GM19238 (cell line): ENCODE data around the gene OR14I1.

Experiments
- DNase-seq: peaks from one replicate; pipeline ENCODE4 v3.0.0; 2011; ENCODE audit warnings: low spot score; ENCODE audit not compliant: insufficient read length

The OR14I1 gene

DNA sequence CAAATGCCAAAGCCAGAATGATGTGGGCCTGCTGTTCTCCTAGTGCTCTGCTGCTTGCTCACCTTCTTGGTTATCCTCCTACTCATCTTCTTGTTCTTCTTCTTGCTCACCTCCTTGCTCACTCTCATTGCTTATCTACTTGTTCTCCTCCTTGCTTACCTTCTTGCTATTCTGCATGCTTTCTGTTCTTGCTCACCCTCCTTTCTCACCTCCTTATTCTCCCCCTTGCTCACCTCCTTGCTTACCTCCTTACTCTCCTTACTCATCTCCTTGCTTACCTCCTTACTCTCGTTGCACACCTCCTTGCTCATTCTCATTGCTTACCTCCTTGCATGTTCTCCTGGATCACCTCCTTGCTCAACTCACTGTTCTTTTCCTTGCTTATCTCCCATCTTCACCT, at the start of gene OR14I1:
OR14I1 (minus strand) TSS at position 53 of the 400 bp plus-strand sequence.
- DNase-seq = no peak

DNA sequence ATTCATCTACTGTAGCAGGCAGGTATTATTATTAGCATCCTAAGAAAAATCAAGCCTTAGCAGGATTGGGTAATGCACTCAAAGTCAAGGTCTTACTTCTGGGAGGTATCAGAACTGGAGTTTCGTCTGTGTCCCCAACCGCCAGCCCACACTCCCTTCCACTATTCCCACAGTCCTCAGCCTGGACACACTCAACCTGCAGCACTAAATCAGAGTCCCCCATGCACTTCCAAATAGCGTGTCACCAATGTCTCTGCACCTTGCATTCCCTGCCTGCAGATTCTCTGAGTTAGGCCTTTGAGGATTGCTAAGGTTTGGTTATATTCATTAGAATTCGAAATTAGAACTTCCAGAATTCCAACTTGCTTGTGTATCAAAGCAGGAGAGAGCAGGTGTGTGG, 49.1 kb upstream of the OR14I1 start:
- no peak for DNase-seq

DNA sequence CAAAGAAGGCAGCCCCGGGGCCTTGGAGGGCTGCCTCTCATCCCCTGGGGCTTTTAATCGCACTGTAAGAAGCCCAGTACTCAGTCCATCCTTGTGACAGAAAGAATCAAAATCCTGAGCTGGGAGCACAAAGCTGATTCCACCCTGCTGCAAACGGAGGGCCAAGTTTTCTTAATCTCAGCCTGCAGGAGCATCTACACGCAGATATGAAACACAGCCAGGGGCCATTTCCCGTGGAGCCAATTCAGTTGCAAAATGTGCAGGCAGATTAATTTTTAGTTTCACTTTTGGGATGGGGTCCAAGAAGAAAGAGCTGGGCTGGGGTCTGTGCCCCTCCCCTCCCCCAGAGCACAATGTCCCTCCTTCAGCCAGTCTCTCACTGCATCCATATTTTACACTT, 48.6 kb upstream of the OR14I1 start:
- no peak for DNase-seq

DNA sequence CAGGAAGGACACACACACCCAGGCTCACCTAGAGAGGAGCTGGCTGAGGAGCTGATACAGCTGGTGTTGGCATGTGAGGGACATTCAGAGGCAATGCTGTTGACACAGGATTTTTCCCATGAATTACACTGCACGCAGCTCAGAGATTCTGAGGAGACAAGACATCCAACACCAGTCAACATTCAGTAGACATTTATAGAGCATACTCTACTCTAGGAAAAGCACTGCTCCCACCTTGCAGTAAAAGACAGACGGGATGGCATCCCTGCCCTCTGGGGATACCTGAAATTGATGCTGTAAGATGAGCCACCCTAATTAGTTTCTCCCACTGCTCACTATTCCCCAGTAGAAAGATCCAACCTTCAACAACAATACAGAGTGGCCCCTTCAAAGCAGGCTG, 47.9 kb upstream of the OR14I1 start:
- no peak for DNase-seq

DNA sequence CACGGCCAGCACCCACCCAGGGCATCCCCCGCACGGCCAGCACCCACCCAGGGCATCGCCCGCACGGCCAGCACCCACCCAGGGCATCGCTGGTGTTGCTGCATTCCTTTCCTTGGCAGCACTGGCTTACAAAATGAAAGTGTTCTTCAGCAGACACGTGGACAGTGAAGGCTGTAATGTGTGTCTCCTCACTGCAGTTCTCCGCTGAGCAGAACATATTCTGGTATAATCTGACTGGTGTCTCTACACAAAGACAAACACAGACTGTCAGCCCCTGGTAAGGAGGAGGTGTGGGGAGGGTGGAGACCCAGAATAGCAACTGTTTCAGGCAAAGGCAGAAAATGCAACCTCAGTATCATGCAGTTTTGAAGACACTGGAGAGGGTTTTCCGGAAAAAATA, 45.6 kb upstream of the OR14I1 start:
- no peak for DNase-seq

DNA sequence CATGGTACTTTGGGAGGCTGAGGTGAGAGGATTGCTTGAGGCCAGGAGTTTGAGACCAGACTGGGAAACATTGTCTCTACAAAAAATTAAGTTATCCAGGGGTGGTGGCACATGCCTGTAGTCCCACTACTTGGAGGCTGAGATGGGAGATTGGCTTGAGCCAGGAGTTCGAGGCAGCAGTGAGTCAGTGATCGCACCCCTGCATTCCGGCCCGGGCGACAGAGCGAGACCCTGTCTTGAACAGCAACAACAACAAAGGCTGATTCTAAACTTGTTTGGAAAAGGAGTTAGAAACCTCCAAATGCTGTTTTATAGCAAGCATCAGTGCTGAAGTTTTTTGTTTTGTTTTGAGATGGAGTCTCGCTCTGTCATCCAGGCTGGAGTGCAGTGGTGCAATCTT, 38.3 kb upstream of the OR14I1 start:
- no peak for DNase-seq

DNA sequence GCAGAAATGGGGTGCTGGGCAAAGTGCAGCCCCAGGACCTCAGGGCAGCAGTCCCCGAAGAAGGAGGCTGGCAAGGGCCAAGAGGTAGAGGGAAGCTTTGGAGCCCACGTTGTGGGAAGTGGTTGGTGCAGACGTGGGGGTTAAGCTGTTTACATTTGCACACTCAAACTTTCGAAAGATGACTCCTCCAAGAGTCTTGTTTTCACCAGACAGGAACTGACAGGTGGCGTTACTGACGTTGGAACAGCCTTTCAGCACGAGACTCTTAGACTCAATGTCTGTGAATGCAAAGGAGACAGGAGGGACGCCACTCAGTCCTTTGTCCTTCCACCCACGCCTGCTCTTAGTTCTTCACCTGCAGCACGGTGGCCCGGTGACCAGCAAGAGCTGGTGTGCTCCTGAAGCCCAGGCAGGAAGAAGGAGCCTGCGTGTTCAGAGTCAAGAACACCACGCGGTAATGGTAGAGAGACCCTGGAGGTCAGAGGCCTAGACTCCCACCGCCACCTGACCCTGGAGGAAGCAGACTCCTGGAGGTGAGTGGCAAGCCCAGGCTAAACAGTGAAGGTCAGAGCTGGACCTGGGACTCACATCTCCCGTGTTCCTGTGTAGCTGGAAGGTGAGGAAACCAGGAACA, 37.1 kb upstream of the OR14I1 start:
- no peak for DNase-seq

DNA sequence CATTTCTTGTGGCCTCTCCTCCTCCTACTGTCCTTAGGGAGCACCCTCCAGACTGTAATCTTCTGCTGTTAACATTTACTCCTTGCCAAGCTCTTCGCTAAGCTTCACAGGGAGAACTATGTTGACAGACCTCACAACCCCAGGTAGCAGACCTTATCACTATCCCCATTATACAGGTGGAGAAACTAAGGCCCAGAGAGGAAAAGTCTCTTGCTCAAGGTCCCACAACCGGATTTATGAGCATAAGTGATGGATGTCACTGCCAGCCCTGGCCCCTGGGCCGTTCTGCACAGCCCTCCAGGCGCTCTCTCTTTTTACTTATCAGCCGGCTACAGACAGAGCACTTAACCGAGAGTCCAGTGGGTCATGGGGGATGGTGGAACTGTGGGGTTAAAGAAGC, 34.9 kb upstream of the OR14I1 start:
- no peak for DNase-seq

DNA sequence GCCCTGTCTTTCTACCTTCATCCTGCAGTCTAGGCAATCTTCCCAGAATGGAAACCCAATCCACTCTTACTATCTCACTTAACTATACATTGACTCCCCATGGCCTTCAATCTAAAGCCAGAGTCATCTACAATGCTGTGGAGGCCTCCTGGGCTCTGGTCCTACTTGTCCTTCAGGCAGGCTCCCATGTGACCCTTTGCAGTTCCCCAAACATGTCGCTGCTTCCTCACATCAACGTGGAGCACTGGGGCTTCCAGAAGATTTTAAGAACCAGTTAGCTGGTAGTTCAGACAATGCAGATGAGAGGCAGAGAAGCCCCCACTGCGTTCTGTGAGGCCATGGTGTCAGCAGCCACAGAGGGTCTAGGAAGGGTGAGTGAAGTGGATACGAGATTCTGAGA, 34.4 kb upstream of the OR14I1 start:
- DNase-seq = no peak

DNA sequence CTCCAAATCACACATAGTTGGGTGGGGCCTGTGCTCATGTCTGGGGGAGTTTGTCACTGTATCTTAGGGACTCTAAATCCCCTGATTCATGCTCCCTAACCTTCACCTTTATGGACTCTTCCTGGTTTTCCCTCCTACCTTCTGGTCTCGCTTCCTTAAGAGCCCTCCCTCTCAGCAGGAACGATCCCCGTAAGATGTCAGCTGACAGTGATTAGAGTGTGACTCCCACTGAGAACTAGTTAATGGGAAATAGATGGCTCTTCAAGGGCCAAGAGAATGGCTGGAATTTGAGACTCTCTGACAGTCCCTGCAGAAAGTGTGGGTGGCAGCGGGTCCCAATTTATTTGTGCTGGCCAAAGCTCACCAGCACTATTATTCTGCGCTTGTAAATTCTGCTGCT, 31.0 kb upstream of the OR14I1 start:
- DNase-seq = no peak

DNA sequence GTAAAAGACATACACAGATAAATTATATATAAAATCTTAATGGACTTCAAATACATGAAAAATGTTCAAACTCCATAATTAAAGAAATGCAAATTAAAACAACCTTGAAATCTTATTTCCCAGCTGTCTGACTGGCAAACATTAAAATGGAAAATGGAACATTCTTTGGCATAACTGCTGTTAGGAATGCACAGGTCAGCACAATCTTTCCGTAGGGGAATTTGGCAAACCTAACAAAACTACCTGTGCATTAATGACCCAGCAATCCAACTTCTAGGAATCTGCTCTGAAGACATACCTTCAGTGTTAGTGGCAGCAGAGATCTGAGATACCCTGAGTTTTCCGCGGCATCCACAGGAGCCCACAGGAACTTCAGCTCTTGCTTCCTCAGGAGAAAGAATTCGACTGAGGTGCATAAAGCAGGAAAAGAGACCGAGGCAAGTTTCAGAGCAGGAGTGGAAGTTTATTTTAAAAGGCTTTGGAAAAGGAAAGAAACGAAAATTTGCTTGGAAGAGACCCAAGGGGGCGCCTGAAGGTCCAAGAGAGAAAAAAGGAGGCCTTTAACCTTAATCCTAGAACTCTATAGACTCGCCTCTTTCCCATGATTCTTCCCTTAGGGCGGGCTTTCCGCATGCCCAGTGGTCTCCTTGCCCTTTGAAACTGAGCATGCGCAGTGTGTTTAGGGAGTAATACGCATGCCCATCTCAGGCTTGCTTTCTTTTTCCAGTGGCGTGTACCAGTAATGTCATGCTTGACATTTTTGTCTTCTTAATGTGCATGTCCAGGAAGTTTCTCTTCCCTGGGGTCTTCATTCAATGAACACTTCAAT, 28.2 kb upstream of the OR14I1 start:
- DNase-seq = no peak

DNA sequence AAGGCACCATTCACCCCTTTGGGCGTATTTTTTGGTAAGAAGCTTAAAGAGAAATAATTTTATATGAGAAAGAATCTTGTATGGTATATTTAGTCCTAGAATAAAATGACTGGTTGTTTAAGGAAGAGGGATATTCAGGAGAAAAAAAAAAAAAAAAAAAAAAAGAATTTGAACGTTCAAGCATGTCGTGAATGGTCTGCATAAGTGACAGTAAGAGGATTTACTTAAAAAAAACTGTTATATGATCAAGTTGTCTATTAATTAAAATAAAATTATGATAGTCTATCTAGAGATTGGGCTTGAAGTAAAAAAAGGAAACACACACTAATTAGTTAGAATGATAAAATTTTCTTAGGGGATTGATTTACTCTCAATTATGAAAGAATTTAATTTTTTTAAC, 11.7 kb upstream of the OR14I1 start:
- DNase-seq = no peak

DNA sequence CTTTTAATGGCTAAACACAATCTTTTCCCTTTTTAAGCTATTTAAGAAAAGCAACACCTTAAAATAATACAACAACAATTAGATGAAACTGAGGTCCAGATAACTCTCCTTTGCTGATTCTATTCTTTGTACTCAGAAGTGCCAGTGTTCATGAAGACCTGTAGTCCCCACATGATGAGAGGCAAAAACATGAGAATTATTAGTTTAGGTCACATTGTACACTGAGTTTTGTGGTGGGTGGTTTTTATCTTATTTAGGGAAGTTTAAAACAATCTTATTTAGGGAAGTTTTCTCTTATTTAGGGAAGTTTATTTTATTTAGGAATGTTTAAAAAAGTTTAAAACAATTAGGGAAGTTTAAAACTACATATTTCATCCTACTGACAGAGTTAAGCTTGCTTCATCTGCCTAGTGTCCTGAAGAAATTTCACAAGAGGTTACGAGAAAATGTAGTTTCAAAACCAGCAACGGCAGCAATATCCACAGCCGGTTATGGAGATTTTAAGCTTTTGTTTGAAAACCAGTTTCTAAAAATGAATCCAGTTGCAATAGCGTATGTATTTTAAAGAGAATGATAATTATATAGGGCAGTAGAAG, 7.8 kb upstream of the OR14I1 start:
- DNase-seq = no peak

DNA sequence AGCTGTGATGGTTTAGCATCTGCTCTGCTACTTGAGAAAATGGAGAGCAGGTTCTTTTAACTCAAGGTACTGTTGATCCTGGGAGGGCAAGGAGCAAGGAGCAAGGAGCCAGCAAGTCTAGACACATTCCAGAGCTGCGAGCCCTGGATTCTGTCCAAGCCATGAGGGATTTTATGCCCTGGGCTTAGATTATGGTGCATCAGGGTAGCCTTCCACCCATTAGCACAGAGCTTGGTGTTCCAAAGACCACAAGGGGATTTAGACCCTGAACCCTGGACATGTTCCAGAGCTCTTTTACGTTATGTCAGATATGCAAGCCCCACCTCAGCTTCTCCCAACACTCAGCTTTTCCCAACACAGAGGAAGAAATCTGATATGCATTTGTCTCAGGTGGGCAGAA, 2.0 kb upstream of the OR14I1 start:
- no peak for DNase-seq

DNA sequence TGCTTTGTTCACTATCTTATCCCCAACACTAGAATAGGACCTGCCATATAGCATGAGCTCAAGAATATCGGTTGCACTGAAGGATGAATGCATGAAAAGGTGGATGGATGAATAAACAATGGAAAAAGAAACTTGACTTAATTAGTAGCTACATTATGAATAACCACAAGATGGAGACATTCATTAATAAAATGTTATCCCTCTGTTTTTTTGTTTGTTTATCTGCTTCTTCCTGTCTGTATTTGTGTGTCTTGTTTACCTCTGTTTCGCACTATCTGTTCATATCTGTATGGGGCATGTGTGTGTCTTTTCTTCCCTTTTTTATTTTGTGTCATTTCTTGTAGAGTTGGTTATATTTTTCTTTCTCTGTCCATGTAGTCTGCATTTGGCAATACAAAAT, 1.1 kb upstream of the OR14I1 start:
- no peak for DNase-seq

DNA sequence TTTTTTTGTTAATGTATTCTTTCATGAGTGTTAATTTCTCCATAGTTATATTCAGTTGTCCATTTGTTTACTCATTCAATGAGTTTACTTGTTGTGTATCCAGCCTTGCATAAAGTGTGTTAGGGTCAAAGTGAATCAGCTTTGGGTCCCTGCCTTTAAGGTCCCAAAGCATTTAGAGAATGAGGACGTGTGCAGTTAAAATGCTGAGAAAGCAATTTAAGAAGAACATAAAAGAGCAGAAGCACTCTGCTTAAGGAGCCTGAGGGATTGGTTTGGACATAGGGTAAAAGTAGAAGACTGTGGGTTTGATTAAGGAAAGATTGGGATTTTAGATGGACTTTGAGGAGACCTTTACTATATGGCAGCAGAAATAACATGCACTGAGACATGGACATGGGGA, 3.5 kb downstream of the OR14I1 start:
- no peak for DNase-seq

DNA sequence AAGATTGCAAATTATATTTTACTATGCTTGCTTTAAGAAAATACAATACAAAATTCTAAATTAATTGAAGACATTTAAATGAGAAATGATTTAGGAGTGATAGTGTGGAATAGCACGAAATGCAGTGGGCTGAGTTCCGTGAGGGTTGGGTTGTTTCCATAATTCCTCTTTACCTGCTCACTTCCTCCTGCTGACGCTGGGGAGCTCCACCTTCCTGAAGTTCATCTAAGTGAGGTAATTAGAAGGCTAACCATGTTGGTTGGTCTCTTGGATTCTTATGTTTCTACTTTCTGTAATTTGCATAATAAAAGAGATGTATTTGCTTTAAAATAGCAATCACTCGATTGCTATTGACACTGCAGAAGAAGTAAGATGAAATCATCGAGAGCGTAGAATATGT, 4.7 kb downstream of the OR14I1 start:
- DNase-seq = no peak

DNA sequence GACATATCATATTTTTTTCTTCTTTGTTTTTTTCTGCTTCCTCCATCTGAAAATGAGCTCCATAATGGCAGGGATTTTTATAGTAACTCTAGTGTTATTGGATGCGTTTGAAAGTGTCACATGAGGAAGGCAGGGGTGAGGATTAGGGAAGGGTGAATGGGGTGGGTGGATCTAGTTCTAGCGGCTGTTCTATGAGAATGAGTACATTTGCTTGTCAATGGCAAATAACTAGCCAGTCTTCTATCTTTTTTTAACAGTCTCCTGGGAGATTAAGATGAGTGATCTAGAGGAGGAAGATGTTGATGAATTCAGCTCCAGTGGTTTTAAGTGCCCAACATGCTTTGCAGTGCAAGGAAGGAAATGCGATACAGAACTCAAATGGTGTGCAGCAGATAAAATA, 5.8 kb downstream of the OR14I1 start:
- DNase-seq = no peak

DNA sequence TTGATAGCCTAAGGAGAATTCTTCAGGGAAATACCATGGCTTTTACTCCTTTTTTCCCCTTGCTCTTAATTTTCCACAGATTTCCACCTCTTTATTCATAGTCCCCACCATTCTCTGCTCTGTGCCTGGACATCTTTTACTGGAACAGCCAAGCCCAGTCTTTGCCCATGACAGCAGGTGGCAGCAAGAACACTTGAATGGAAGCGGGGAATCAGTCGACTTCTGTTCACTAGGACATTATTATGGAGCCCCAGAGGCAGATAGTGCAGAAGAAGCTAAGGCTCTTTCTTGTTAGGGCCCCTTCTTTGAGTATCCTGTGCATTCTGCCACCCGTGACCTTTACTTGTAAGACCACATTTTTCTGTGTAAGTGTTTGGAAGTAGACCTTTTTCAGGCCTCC, 6.3 kb downstream of the OR14I1 start:
- no peak for DNase-seq

DNA sequence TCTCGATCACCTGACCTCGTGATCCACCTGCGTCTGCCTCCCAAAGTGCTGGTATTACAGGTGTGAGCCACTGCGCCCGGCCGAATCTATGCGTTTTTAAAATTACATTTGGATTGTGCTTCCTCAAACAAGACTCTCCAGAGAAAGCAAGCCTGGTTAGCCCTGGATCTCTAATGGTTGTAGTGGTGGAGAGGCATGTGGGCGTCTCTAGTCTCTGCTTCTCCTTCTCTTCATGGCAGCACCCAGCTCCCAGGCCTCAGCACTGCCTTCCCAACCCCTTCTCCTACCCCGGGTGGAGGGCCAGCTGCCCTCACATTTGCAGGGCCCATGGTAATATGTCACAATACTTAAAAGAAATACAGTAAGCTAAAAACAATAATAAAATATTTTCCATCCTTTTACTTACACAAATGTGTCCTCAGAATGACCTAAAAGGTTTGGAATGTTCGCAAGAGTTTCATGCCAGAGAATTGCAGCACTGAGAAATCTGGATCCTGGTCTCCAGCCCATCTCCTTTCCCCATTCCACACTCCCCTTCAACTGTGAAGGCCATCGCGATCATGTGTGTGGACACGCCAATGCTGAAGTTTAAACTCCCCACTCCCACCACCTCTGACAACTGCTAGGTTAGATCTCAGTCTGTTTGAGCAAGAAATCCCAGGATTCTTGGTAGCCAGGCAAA, 7.0 kb downstream of the OR14I1 start:
- DNase-seq = no peak

DNA sequence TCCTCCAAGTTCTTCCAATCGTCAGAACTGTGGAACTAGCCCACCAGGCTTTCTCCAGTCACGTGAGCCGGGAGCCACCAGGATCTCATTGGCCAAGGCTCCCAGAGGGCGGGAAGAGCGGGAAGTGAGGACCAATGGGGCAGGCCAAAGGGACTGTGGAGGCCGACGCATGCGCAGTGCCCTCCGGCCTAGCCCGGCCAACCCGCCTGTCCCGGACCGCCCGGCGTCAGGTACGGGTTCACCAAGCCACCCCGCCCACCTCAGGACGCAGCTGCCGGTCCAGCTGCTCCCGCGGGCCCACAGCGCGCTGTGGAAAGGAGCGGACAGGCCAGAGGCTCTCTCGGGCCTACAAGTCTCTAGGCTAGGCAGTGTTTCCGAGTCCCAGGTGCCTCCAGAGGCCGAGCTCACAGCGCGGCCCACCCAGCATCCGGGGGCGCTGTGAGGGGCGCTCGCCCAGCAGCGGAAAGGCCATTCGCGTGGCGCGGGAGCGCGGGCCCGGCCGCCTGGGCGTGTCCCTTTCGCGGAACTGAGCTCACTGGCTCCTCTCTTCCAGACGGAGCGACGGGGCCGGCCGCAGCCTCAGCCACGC, 10.9 kb downstream of the OR14I1 start:
- no peak for DNase-seq
